Prostate gland (tissue), 2 donors: ENCODE measurements around the gene DRAM2.

ENCODE experiments used
- POLR2A ChIP-seq: fragments of 450-650 bp; IDR thresholded peaks from one replicate; pipeline ENCODE4 v1.6.1; 2016; ENCODE audit warnings: antibody characterized with exemption, mild to moderate bottlenecking
- POLR2AphosphoS5 ChIP-seq: sonication (generic); formaldehyde crosslinking; IDR thresholded peaks from one replicate; pipeline ENCODE4 v1.6.1; 2017; ENCODE audit warnings: antibody characterized with exemption
- TF ChIP-seq, protein P1 (sequence below), 4 experiments: fragments of 200-600 bp in 2 of 4; fragments of 450-650 bp in 2 of 4; sonication (generic) in 2 of 4; IDR thresholded peaks; 1 replicate in 3 of 4; 2 replicates in 1 of 4; pipeline ENCODE4 v1.5.1; 2016 to 2019; ENCODE audit warnings: antibody characterized with exemption in 4 of 4, mild to moderate bottlenecking in 2 of 4, moderate library complexity in 2 of 4

DNA sequence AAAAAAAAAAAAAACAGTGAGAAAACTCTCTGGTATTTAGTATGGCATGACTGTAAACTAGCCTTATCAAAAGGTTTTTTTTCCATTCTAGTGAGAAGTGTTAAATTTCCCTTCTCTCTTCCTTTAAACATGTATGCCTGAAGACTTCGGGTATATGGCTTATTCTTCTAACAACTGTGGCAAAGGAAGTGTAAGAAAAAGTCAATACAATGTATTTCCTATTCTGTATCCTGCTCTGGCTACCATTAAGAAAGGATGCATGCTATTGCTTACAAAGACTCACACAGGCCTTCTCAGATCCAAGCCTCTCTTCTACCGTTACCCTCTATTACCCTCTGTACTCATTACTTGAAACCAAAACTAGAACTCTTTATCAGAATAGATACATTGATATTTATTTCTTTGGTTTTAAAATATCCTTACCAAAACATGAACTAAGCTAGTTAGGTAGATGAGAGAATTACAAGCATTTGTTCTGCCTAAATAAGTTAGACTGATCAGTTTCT lies 8.5 kb upstream of the DRAM2 start:
- TF ChIP-seq POLR2A (no peak), POLR2AphosphoS5 (no peak)
- TF ChIP-seq, protein P1, sequence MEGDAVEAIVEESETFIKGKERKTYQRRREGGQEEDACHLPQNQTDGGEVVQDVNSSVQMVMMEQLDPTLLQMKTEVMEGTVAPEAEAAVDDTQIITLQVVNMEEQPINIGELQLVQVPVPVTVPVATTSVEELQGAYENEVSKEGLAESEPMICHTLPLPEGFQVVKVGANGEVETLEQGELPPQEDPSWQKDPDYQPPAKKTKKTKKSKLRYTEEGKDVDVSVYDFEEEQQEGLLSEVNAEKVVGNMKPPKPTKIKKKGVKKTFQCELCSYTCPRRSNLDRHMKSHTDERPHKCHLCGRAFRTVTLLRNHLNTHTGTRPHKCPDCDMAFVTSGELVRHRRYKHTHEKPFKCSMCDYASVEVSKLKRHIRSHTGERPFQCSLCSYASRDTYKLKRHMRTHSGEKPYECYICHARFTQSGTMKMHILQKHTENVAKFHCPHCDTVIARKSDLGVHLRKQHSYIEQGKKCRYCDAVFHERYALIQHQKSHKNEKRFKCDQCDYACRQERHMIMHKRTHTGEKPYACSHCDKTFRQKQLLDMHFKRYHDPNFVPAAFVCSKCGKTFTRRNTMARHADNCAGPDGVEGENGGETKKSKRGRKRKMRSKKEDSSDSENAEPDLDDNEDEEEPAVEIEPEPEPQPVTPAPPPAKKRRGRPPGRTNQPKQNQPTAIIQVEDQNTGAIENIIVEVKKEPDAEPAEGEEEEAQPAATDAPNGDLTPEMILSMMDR (IDR thresholded peaks at IDR 0.05): no peak
